ENCODE data around the gene TIMM23. TPM values are rescaled to one million over a fixed set of nuclear protein-coding genes. Genes with fewer than 3 reads are reported as not detected.
A peak's percentile ranks its signal among the peaks of the same experiment; 100 is the strongest.
"Not testable (repeated sequence)": the region's sequence is repeated elsewhere in the genome, so short reads cannot be mapped to it uniquely, and the experiment has no call there.

The TIMM23 gene
- total RNA-seq, 2 donors from 2014 or later, result 18.7 to 34.9 TPM

GRCh38 chr10:45957928-45958327 lies 14.4 kb upstream of the TIMM23 start:
- H3K27me3 ChIP-seq; H3K4me3 ChIP-seq; H3K4me1 ChIP-seq; H3K36me3 ChIP-seq (replicated peaks in 1 of 2; ENCODE audit: insufficient read depth in 1 of 2, low read depth in 2 of 2); H3K9me3 ChIP-seq; intact Hi-C loops (cut with DNase I); ATAC-seq; H3K27ac ChIP-seq; DNase-seq: not testable (repeated sequence)
- WGBS, 2 donors, result 84 to 93% methylated on average over 6 of the region's 6 CpGs

GRCh38 chr10:45962686-45963452 lies 9.4 kb upstream of the TIMM23 start:
- ATAC-seq; H3K27me3 ChIP-seq; H3K9me3 ChIP-seq; DNase-seq; H3K4me3 ChIP-seq; intact Hi-C loops (cut with DNase I); H3K27ac ChIP-seq; H3K4me1 ChIP-seq; H3K36me3 ChIP-seq (replicated peaks in 1 of 2; ENCODE audit: insufficient read depth in 1 of 2, low read depth in 2 of 2): not testable (repeated sequence)
- 80 to 83% methylated on average over 6 of the region's 6 CpGs for WGBS, 2 donors

- Histone ChIP-seq H3K4me3 (peak overlapping the region in 1 of 2 donors; percentile 88), H3K4me1 (peaks cover 26% of the 10 kb centered on the region)
- WGBS, 2 donors, result 25 to 43% methylated on average over 14 of the region's 14 CpGs
- H3K27me3 ChIP-seq; H3K36me3 ChIP-seq (replicated peaks in 1 of 2; ENCODE audit: insufficient read depth in 1 of 2, low read depth in 2 of 2); H3K9me3 ChIP-seq; intact Hi-C loops (cut with DNase I); DNase-seq; H3K27ac ChIP-seq; ATAC-seq: not testable (repeated sequence)
These were observed 1.3 kb upstream of the TIMM23 start for GRCh38 chr10:45971019-45971418.

- intact Hi-C loops (cut with DNase I); H3K36me3 ChIP-seq (replicated peaks in 1 of 2; ENCODE audit: insufficient read depth in 1 of 2, low read depth in 2 of 2); H3K27me3 ChIP-seq; H3K9me3 ChIP-seq: not testable (repeated sequence)
- H3K4me1 ChIP-seq, result peaks cover 26% of the 10 kb centered on the region
- 0% methylated on average over 6 of the region's 25 CpGs; no CpG with 5 or more reads in 1 of the 2 donors for WGBS, 2 donors
- ATAC-seq (peak; percentile 28), DNase-seq (peak in 2 of 4 donors; percentile 5 to 12)
- peak overlapping the region; percentile 70 to 88 for H3K4me3 ChIP-seq
- peak overlapping the region; percentile 37 to 80 (median 54) for H3K27ac ChIP-seq
These were observed 565 bp upstream of the TIMM23 start for GRCh38 chr10:45971742-45972105.

- peaks cover 26% of the 10 kb centered on the region for H3K4me1 ChIP-seq
- peak overlapping the region in 3 of 4 donors; percentile 37 to 80 (median 68) for H3K27ac ChIP-seq
- WGBS, 2 donors, result 0% methylated on average over 10 of the region's 10 CpGs
- H3K4me3 ChIP-seq, result peak overlapping the region; percentile 70 to 88
- DNase-seq; H3K9me3 ChIP-seq; intact Hi-C loops (cut with DNase I); H3K36me3 ChIP-seq (replicated peaks in 1 of 2; ENCODE audit: insufficient read depth in 1 of 2, low read depth in 2 of 2); H3K27me3 ChIP-seq: not testable (repeated sequence)
- peak; percentile 10 for ATAC-seq
These were observed 502 bp downstream of the TIMM23 start for GRCh38 chr10:45972813-45973169.

GRCh38 chr10:45974041-45974440 lies 1.8 kb downstream of the TIMM23 start:
- WGBS, 2 donors, result 37 to 45% methylated on average over 3 of the region's 3 CpGs
- H3K4me3 ChIP-seq; H3K27ac ChIP-seq; intact Hi-C loops (cut with DNase I); DNase-seq; H3K27me3 ChIP-seq; H3K36me3 ChIP-seq (replicated peaks in 1 of 2; ENCODE audit: insufficient read depth in 1 of 2, low read depth in 2 of 2); ATAC-seq; H3K9me3 ChIP-seq: not testable (repeated sequence)
- peaks cover 26% of the 10 kb centered on the region for H3K4me1 ChIP-seq

- H3K4me3 ChIP-seq; intact Hi-C loops (cut with DNase I); DNase-seq; H3K27ac ChIP-seq; H3K36me3 ChIP-seq (replicated peaks in 1 of 2; ENCODE audit: insufficient read depth in 1 of 2, low read depth in 2 of 2); H3K27me3 ChIP-seq; ATAC-seq; H3K9me3 ChIP-seq: not testable (repeated sequence)
- WGBS, 2 donors, result 88 to 95% methylated on average over 1 of the region's 2 CpGs
- peaks cover 10% of the 10 kb centered on the region for H3K4me1 ChIP-seq
These were observed 6.3 kb downstream of the TIMM23 start for GRCh38 chr10:45978554-45978953.

- H3K9me3 ChIP-seq; H3K4me3 ChIP-seq; DNase-seq; H3K27me3 ChIP-seq; H3K4me1 ChIP-seq; H3K27ac ChIP-seq; H3K36me3 ChIP-seq (replicated peaks in 1 of 2; ENCODE audit: insufficient read depth in 1 of 2, low read depth in 2 of 2); intact Hi-C loops (cut with DNase I); ATAC-seq: not testable (repeated sequence)
- WGBS, 2 donors, result 38 to 45% methylated on average over 1 of the region's 1 CpG
These were observed 9.1 kb downstream of the TIMM23 start for GRCh38 chr10:45981367-45981766.

Measured in body of pancreas (tissue), 4 donors.